B cell (primary cell): Measurements from ENCODE around the gene MST1R. TPM values are rescaled to one million over a fixed set of nuclear protein-coding genes. Genes with fewer than 3 reads are reported as not detected.

Source experiments
- ATAC-seq: fragments of 200-7000 bp; cut with Tn5 transposase; one replicate; pipeline ENCODE4 v1.10.0; 2021; ENCODE audit warnings: low read depth, mild to moderate bottlenecking, moderate number of reproducible peaks, moderate library complexity
- CTCF ChIA-PET: fragments of 350-600 bp; sonication (Branson Sonifier 250); formaldehyde crosslinking; loops from one replicate; lab custom pipeline; 2021; ENCODE audit warnings: antibody characterized with exemption, inconsistent platforms; lab: Charles Lee
- POLR2A ChIA-PET: fragments of 350-600 bp; sonication (Branson Sonifier 250); formaldehyde crosslinking; loops from one replicate; lab custom pipeline; 2021; ENCODE audit warnings: antibody characterized with exemption; lab: Charles Lee
- DNase-seq: peaks from one replicate; pipeline ENCODE4 v3.0.0; 2013
- H2AFZ ChIP-seq: 2 replicates; pipeline ENCODE4 v1.6.1; 2012; ENCODE audit warnings: mild to moderate bottlenecking, low read depth, low read length; ENCODE audit not compliant: insufficient read depth, poor library complexity, severe bottlenecking
- H3K27ac ChIP-seq, 2 donors: 1 replicate in 1 of 2; 2 replicates in 1 of 2; pipeline ENCODE4 v1.5.1; 2012 to 2013; ENCODE audit warnings: low read length in 2 of 2, mild to moderate bottlenecking in 2 of 2, moderate library complexity in 1 of 2
- H3K27me3 ChIP-seq, 4 experiments: fragments of 200-600 bp in 1 of 4; sonication (generic) in 1 of 4; replicated peaks in 1 of 4; 1 replicate in 2 of 4; 2 replicates in 2 of 4; pipeline versions ENCODE4 v1.6.1 to v1.7.0; 2013 to 2016; ENCODE audit warnings: low read length in 3 of 4, mild to moderate bottlenecking in 2 of 4, mixed read lengths in 1 of 4, moderate library complexity in 1 of 4; ENCODE audit not compliant: insufficient read depth in 4 of 4, control insufficient read depth in 3 of 4; ENCODE audit errors: control extremely low read depth in 1 of 4
- H3K36me3 ChIP-seq, 2 experiments: replicated peaks in 1 of 2; 1 replicate in 1 of 2; 2 replicates in 1 of 2; pipeline versions ENCODE4 v1.6.1 to v1.7.1; 2013; ENCODE audit warnings: low read length in 1 of 2; ENCODE audit not compliant: insufficient read depth in 2 of 2, control insufficient read depth in 1 of 2; ENCODE audit errors: control extremely low read depth in 1 of 2, extremely low read depth in 1 of 2
- H3K4me1 ChIP-seq, 2 donors: fragments of 200-600 bp in 1 of 2; sonication (generic) in 1 of 2; 1 replicate in 1 of 2; 2 replicates in 1 of 2; pipeline versions ENCODE4 v1.5.1 to v1.6.1; 2013 to 2017; ENCODE audit warnings: low read length in 2 of 2; ENCODE audit not compliant: control insufficient read depth in 2 of 2, insufficient read depth in 2 of 2
- H3K4me2 ChIP-seq: replicated peaks from 2 replicates; pipeline ENCODE3; 2012; ENCODE audit warnings: mild to moderate bottlenecking, low read depth, low read length; ENCODE audit not compliant: poor library complexity, severe bottlenecking
- H3K4me3 ChIP-seq, 5 experiments: fragments of 200-600 bp in 1 of 5; sonication (generic) in 1 of 5; 1 replicate in 3 of 5; 2 replicates in 2 of 5; pipeline versions ENCODE4 v1.5.1 to v1.7.0; 2011 to 2016; ENCODE audit warnings: low read length in 4 of 5, mild to moderate bottlenecking in 4 of 5, low read depth in 2 of 5, control low read depth in 1 of 5, moderate library complexity in 1 of 5; ENCODE audit not compliant: insufficient read depth in 1 of 5; ENCODE audit errors: control extremely low read depth in 1 of 5, extremely low read depth in 1 of 5
- H3K79me2 ChIP-seq: fragments of 200-600 bp; sonication (generic); one replicate; pipeline ENCODE4 v1.6.0; 2016; ENCODE audit warnings: low read length; ENCODE audit not compliant: control insufficient read depth, insufficient read depth
- H3K9ac ChIP-seq: fragments of 200-600 bp; sonication (generic); 2 replicates; pipeline ENCODE4 v1.6.1; 2017; ENCODE audit warnings: mild to moderate bottlenecking, low read length, moderate library complexity
- H3K9me3 ChIP-seq, 3 donors: one replicate each; pipeline versions ENCODE4 v1.6.1 to v1.7.1; 2013; ENCODE audit warnings: low read length in 2 of 3; ENCODE audit not compliant: control insufficient read depth in 2 of 3, insufficient read depth in 1 of 3; ENCODE audit errors: control extremely low read depth in 1 of 3
- H4K20me1 ChIP-seq: 2 replicates; pipeline ENCODE4 v1.6.0; 2012; ENCODE audit warnings: mild to moderate bottlenecking, low read length; ENCODE audit not compliant: insufficient read depth, control insufficient read depth, poor library complexity, severe bottlenecking
- H3K27ac Mint-ChIP-seq: one replicate; pipeline ENCODE4 v1.8.0; 2021; ENCODE audit warnings: mixed read lengths
- H3K27me3 Mint-ChIP-seq: one replicate; pipeline ENCODE4 v1.8.0; 2021; ENCODE audit warnings: mixed read lengths
- H3K4me1 Mint-ChIP-seq: one replicate; pipeline ENCODE4 v1.8.0; 2021; ENCODE audit warnings: mixed read lengths
- H3K4me3 Mint-ChIP-seq: one replicate; pipeline ENCODE4 v1.8.0; 2021; ENCODE audit warnings: mixed read lengths
- H3K9me3 Mint-ChIP-seq: one replicate; pipeline ENCODE4 v1.8.0; 2022; ENCODE audit warnings: mixed read lengths; ENCODE audit not compliant: insufficient read depth
- CTCF ChIP-seq: fragments of 200-600 bp; IDR thresholded peaks from one replicate; pipeline ENCODE4 v1.8.0; 2022; ENCODE audit warnings: antibody characterized with exemption, mild to moderate bottlenecking
- EZH2 ChIP-seq: IDR thresholded peaks from 2 replicates; pipeline ENCODE4 v1.6.1; 2012; ENCODE audit warnings: borderline replicate concordance, low read depth, mild to moderate bottlenecking, moderate library complexity, low read length; ENCODE audit not compliant: insufficient read depth, poor library complexity, severe bottlenecking
- WGBS: methylation state at CpG from one replicate; pipeline ENCODE4 v1.1.5; 2013; ENCODE audit warnings: missing lambda C conversion rate; ENCODE audit not compliant: insufficient coverage; 5-methylcytosine and 5-hydroxymethylcytosine counted together
- intact Hi-C: fragments of 100-400 bp; cut with micrococcal nuclease; formaldehyde crosslinking; loops from one replicate; pipeline ENCODE4 v1.10.0; 2022
- polyA plus RNA-seq: library from polyadenylated mRNA; depleted of rRNA; stranded (reverse); fragments of >200 nt; gene quantifications from 2 replicates; pipeline ENCODE4 v1.2.3, GENCODE V29; 2012
- total RNA-seq, 2 donors: library from RNA; stranded (reverse); fragments of 120-200 nt in 1 of 2; gene quantifications; 1 replicate in 1 of 2; 2 replicates in 1 of 2; pipeline versions ENCODE4 v1.2.3 to v1.2.4, GENCODE V29; 2013 to 2022

The MST1R gene
- total and polyA plus RNA-seq, 2 donors (not counting 1 experiment from before 2014, with no cell fraction given) = 1.7 to 2.4 TPM

- Histone ChIP-seq H2AFZ (peak within 1 kb of the TSS; percentile 99), H3K4me1 (peaks cover 8 to 17% of the 10 kb centered on the region in 2 donors), H3K27me3 (no peaks in the 10 kb centered on the region), H3K4me3 (peak within 1 kb of the TSS; percentile 63 to 96 (median 92)), H3K79me2 (peaks cover 8% of the 10 kb centered on the region), H3K9ac (peak within 1 kb of the TSS; percentile 99), H3K36me3 (no peaks in the 10 kb centered on the region), H3K4me2 (peak within 1 kb of the TSS; percentile 100), H3K9me3 (peaks cover 0 to 4% (median 0%) of the 10 kb centered on the region in 3 donors), H3K27ac (peak within 1 kb of the TSS; percentile 70 to 89), H4K20me1 (no peaks in the 10 kb centered on the region)
- Mint-ChIP-seq H3K4me3 (peak within 1 kb of the TSS; percentile 85), H3K9me3 (no peaks in the 10 kb centered on the region), H3K4me1 (peaks cover 11% of the 10 kb centered on the region), H3K27me3 (no peaks in the 10 kb centered on the region), H3K27ac (peak within 1 kb of the TSS; percentile 81)
- ChIA-PET POLR2A (interaction anchor here (0.7 to 1.5 kb wide), 6 partner anchors 10 to 240 kb away, joined by 3 to 22 read pairs (median 6); partner anchors contain the start of gene RBM6), CTCF (interaction anchor here (1.0 to 2.9 kb wide), 5 partner anchors 10 to 390 kb away, joined by 3 to 17 read pairs (median 6); partner anchors contain the start of gene RBM6)
- intact Hi-C loops = loop anchor here (1.0 to 2.0 kb wide), 3 partner anchors 11 to 257 kb away; partner anchors contain the start of genes RBM5 and RBM6
- TF ChIP-seq CTCF (peak; percentile 35), EZH2 (no peak)
- DNase-seq (peak; percentile 86), ATAC-seq (peak; percentile 93)
- 4% methylated on average over 46 of the region's 56 CpGs for WGBS
Measured at GRCh38 chr3:49929291-49930167, 25.9 kb upstream of the MST1R start, which contains the start of gene MON1A. Gene MON1A, minus strand, starts transcription at chr3:49929811. Its CDS starts 16,465 bp downstream, at chr3:49913346.
